H9 (cell line): ENCODE results near the gene ADCY5. TPM values are rescaled to one million over a fixed set of nuclear protein-coding genes. Genes with fewer than 3 reads are reported as not detected.

ENCODE experiments used
- DNase-seq: peaks from one replicate; pipeline ENCODE4 v3.0.0-alpha.2; 2017
- H2AFZ ChIP-seq: one replicate; pipeline ENCODE4 v1.6.1; 2013; ENCODE audit warnings: mild to moderate bottlenecking, low read length, control low read depth, moderate library complexity
- H2AK5ac ChIP-seq: 2 replicates; pipeline ENCODE4 v1.6.1; 2013; ENCODE audit warnings: low read length, control low read depth, mixed read lengths; ENCODE audit not compliant: insufficient read length
- H2BK120ac ChIP-seq: one replicate; pipeline ENCODE4 v1.6.1; 2013; ENCODE audit warnings: low read depth, mild to moderate bottlenecking, low read length, control low read depth, inconsistent platforms; ENCODE audit not compliant: poor library complexity, severe bottlenecking
- H2BK12ac ChIP-seq: 2 replicates; pipeline ENCODE4 v1.6.1; 2013; ENCODE audit warnings: low read length, control low read depth, mixed read lengths, low read depth; ENCODE audit not compliant: insufficient read length
- H2BK15ac ChIP-seq: 2 replicates; pipeline ENCODE4 v1.6.1; 2013; ENCODE audit warnings: low read depth, low read length, control low read depth
- H2BK20ac ChIP-seq: one replicate; pipeline ENCODE4 v1.6.1; 2013; ENCODE audit warnings: low read depth, mild to moderate bottlenecking, low read length, control low read depth, inconsistent platforms; ENCODE audit not compliant: poor library complexity, severe bottlenecking
- H2BK5ac ChIP-seq: 2 replicates; pipeline ENCODE4 v1.6.1; 2013; ENCODE audit warnings: low read length, control low read depth, mixed read lengths; ENCODE audit not compliant: insufficient read length
- H3K14ac ChIP-seq: 2 replicates; pipeline ENCODE4 v1.6.1; 2013; ENCODE audit warnings: low read length, control low read depth; ENCODE audit not compliant: insufficient read depth
- H3K18ac ChIP-seq: 2 replicates; pipeline ENCODE4 v1.6.1; 2013; ENCODE audit warnings: low read depth, mild to moderate bottlenecking, mixed read lengths, low read length, control low read depth; ENCODE audit not compliant: insufficient read length
- H3K23ac ChIP-seq: 2 replicates; pipeline ENCODE4 v1.6.1; 2013; ENCODE audit warnings: low read length, control low read depth, mixed read lengths, low read depth; ENCODE audit not compliant: insufficient read length
- H3K23me2 ChIP-seq: 2 replicates; pipeline ENCODE4 v1.6.1; 2013; ENCODE audit warnings: low read depth, mild to moderate bottlenecking, mixed read lengths, low read length, control low read depth; ENCODE audit not compliant: insufficient read length, poor library complexity, severe bottlenecking
- H3K27ac ChIP-seq: 2 replicates; pipeline ENCODE4 v1.5.1; 2013; ENCODE audit warnings: low read length, control low read depth, mixed read lengths, low read depth; ENCODE audit not compliant: insufficient read length
- H3K27me3 ChIP-seq: 2 replicates; pipeline ENCODE4 v1.6.1; 2013; ENCODE audit warnings: low read length, control low read depth, inconsistent platforms; ENCODE audit not compliant: insufficient read depth
- H3K4ac ChIP-seq: 2 replicates; pipeline ENCODE4 v1.6.1; 2013; ENCODE audit warnings: low read depth, mild to moderate bottlenecking, control low read depth, inconsistent platforms, low read length, moderate library complexity
- H3K4me1 ChIP-seq: 2 replicates; pipeline ENCODE4 v1.6.1; 2013; ENCODE audit warnings: low read length, control low read depth, inconsistent platforms; ENCODE audit not compliant: insufficient read depth
- H3K4me2 ChIP-seq: 2 replicates; pipeline ENCODE4 v1.6.1; 2013; ENCODE audit warnings: low read length, control low read depth, mixed read lengths; ENCODE audit not compliant: insufficient read length, insufficient read depth
- H3K56ac ChIP-seq: 2 replicates; pipeline ENCODE4 v1.6.1; 2013; ENCODE audit warnings: low read depth, mild to moderate bottlenecking, mixed read lengths, low read length, control low read depth; ENCODE audit not compliant: insufficient read length
- H3K79me1 ChIP-seq: 2 replicates; pipeline ENCODE4 v1.6.1; 2013; ENCODE audit warnings: low read depth, mild to moderate bottlenecking, moderate library complexity, low read length, control low read depth, inconsistent platforms; ENCODE audit not compliant: insufficient read depth, poor library complexity, severe bottlenecking
- H3K79me2 ChIP-seq: 2 replicates; pipeline ENCODE4 v1.6.1; 2013; ENCODE audit warnings: low read length, control low read depth, inconsistent platforms; ENCODE audit not compliant: insufficient read depth
- H3K9ac ChIP-seq: 2 replicates; pipeline ENCODE4 v1.6.1; 2013; ENCODE audit warnings: low read length, control low read depth, mixed read lengths; ENCODE audit not compliant: insufficient read length; ENCODE audit errors: extremely low read depth
- H3K9me3 ChIP-seq: one replicate; pipeline ENCODE4 v1.6.1; 2013; ENCODE audit warnings: low read depth, low read length, inconsistent platforms; ENCODE audit not compliant: control insufficient read depth
- H3T11ph ChIP-seq: one replicate; pipeline ENCODE4 v1.6.1; 2013; ENCODE audit warnings: mild to moderate bottlenecking, low read length, control low read depth, inconsistent platforms
- H4K20me1 ChIP-seq: one replicate; pipeline ENCODE4 v1.6.1; 2013; ENCODE audit not compliant: control insufficient read depth, insufficient read length, insufficient read depth
- H4K5ac ChIP-seq: 2 replicates; pipeline ENCODE4 v1.6.1; 2013; ENCODE audit warnings: low read depth, mild to moderate bottlenecking, mixed read lengths, low read length, control low read depth; ENCODE audit not compliant: insufficient read length
- H4K8ac ChIP-seq: replicated peaks from 2 replicates; pipeline ENCODE4 v1.6.1; 2013; ENCODE audit warnings: low read length, control low read depth, mixed read lengths, low read depth; ENCODE audit not compliant: insufficient read length
- H4K91ac ChIP-seq: 2 replicates; pipeline ENCODE4 v1.6.1; 2013; ENCODE audit warnings: low read depth, mild to moderate bottlenecking, moderate library complexity, mixed read lengths, low read length, control low read depth; ENCODE audit not compliant: insufficient read length
- H3K27ac Mint-ChIP-seq, 3 experiments: 2 replicates in 2 of 3; 3 replicates in 1 of 3; pipeline ENCODE4 v1.8.0; 2020 to 2021; ENCODE audit warnings: mixed read lengths in 3 of 3, mild to moderate bottlenecking in 1 of 3, moderate library complexity in 1 of 3
- H3K27me3 Mint-ChIP-seq: 2 replicates; pipeline ENCODE4 v1.8.0; 2021; ENCODE audit warnings: low read depth, mild to moderate bottlenecking, moderate library complexity, mixed read lengths
- H3K36me3 Mint-ChIP-seq, 3 experiments: 2 replicates in 2 of 3; 3 replicates in 1 of 3; pipeline ENCODE4 v1.8.0; 2020 to 2021; ENCODE audit warnings: low read depth in 3 of 3, mixed read lengths in 3 of 3; ENCODE audit not compliant: insufficient read depth in 1 of 3
- H3K4me1 Mint-ChIP-seq, 2 experiments: 2 replicates each; pipeline ENCODE4 v1.8.0; 2020; ENCODE audit warnings: mixed read lengths in 2 of 2
- H3K4me3 Mint-ChIP-seq, 2 experiments: 2 replicates in 1 of 2; 3 replicates in 1 of 2; pipeline ENCODE4 v1.8.0; 2020 to 2021; ENCODE audit warnings: mild to moderate bottlenecking in 2 of 2, mixed read lengths in 2 of 2, moderate library complexity in 1 of 2
- H3K9me3 Mint-ChIP-seq, 2 experiments: 2 replicates in 1 of 2; 3 replicates in 1 of 2; pipeline ENCODE4 v1.8.0; 2020; ENCODE audit warnings: mild to moderate bottlenecking in 2 of 2, mixed read lengths in 2 of 2, moderate library complexity in 1 of 2
- CTCF ChIP-seq: fragments of 200-600 bp; sonication (generic); conservative IDR thresholded peaks from 3 replicates; pipeline ENCODE4 v1.8.0; 2021; ENCODE audit warnings: antibody characterized with exemption, mild to moderate bottlenecking
- WGBS: extraction: QIAGEN DNeasy Blood & Tissue Kit; methylation state at CpG from one replicate; pipeline ENCODE4 v1.1.7; 2013; ENCODE audit warnings: missing lambda C conversion rate, low lambda C conversion rate, mixed read lengths; ENCODE audit not compliant: insufficient read length; ENCODE audit errors: extremely low coverage; 5-methylcytosine and 5-hydroxymethylcytosine counted together
- total RNA-seq: library from RNA; stranded (reverse); gene quantifications from 2 replicates; pipeline ENCODE4 v1.2.1, GENCODE V29; 2021

Gene ADCY5
- total RNA-seq, 1 experiment from 2014 or later: 5.0 TPM

- no peak overlapping the region for H4K8ac ChIP-seq
- no peaks in the 10 kb centered on the region for H3K79me1 ChIP-seq
- H3K23me2 ChIP-seq: no peaks in the 10 kb centered on the region
- no peak overlapping the region for H3K14ac ChIP-seq
- Mint-ChIP-seq H3K4me3 (no peak overlapping the region), H3K9me3 (no peaks in the 10 kb centered on the region), H3K27me3 (peaks cover 36% of the 10 kb centered on the region), H3K27ac (no peak overlapping the region), H3K4me1 (peaks cover 11 to 16% of the 10 kb centered on the region in 2 experiments), H3K36me3 (no peaks in the 10 kb centered on the region)
- H3K9me3 ChIP-seq: no peaks in the 10 kb centered on the region
- no peak overlapping the region for H3K27ac ChIP-seq
- H2AK5ac ChIP-seq: no peak overlapping the region
- no peaks in the 10 kb centered on the region for H3K79me2 ChIP-seq
- peaks cover 1% of the 10 kb centered on the region for H3K27me3 ChIP-seq
- H2BK120ac ChIP-seq: no peak overlapping the region
- H4K5ac ChIP-seq: no peak overlapping the region
- no peak overlapping the region for H2BK15ac ChIP-seq
- DNase-seq: no peak
- no peaks in the 10 kb centered on the region for H3K4me1 ChIP-seq
- H2BK5ac ChIP-seq: no peak overlapping the region
- no peak overlapping the region for H2BK12ac ChIP-seq
- no peak overlapping the region for H4K91ac ChIP-seq
- no CpG with 5 or more reads among the region's 4 CpGs for WGBS
- H3K4me2 ChIP-seq: no peak overlapping the region
- no peak overlapping the region for H3T11ph ChIP-seq
- peak; percentile 58 for TF ChIP-seq CTCF
- no peak overlapping the region for H3K9ac ChIP-seq
- no peak overlapping the region for H3K18ac ChIP-seq
- no peak overlapping the region for H2AFZ ChIP-seq
- no peak overlapping the region for H3K56ac ChIP-seq
- no peak overlapping the region for H2BK20ac ChIP-seq
- H3K23ac ChIP-seq: no peak overlapping the region
- H3K4ac ChIP-seq: no peak overlapping the region
- H4K20me1 ChIP-seq: no peaks in the 10 kb centered on the region
These were observed 87.8 kb downstream of the ADCY5 start for GRCh38 chr3:123361071-123361470.
